Spleen (tissue), 11 donors: ENCODE data around the gene ADARB2. TPM values are rescaled to one million over a fixed set of nuclear protein-coding genes. Genes with fewer than 3 reads are reported as not detected.

ENCODE experiments used
- DNase-seq: peaks from one replicate; pipeline ENCODE4 v3.0.0-alpha.2; 2020
- H3K27ac ChIP-seq, 8 donors: fragments of 200-600 bp; sonication (generic) in 7 of 8; 1 replicate in 4 of 8; 2 replicates in 4 of 8; pipeline versions ENCODE4 v1.5.0 to v1.8.0; 2016 to 2021; ENCODE audit warnings: inconsistent platforms in 4 of 8, mild to moderate bottlenecking in 4 of 8, moderate library complexity in 1 of 8
- H3K27me3 ChIP-seq, 7 donors: fragments of 200-600 bp; sonication (generic) in 6 of 7; replicated peaks in 1 of 7; 1 replicate in 4 of 7; 2 replicates in 3 of 7; pipeline versions ENCODE4 v1.5.0 to v1.8.0; 2016 to 2021; ENCODE audit warnings: inconsistent platforms in 3 of 7, mild to moderate bottlenecking in 1 of 7
- H3K36me3 ChIP-seq, 6 donors: fragments of 200-600 bp; sonication (generic) in 5 of 6; 1 replicate in 4 of 6; 2 replicates in 2 of 6; pipeline versions ENCODE4 v1.5.0 to v1.8.0; 2016 to 2021; ENCODE audit warnings: inconsistent platforms in 2 of 6
- H3K4me1 ChIP-seq, 6 donors: fragments of 200-600 bp; sonication (generic) in 5 of 6; 1 replicate in 3 of 6; 2 replicates in 3 of 6; pipeline versions ENCODE4 v1.5.0 to v1.8.0; 2016 to 2021; ENCODE audit warnings: inconsistent platforms in 3 of 6
- H3K4me3 ChIP-seq, 8 donors: fragments of 200-600 bp; sonication (generic) in 7 of 8; 1 replicate in 4 of 8; 2 replicates in 4 of 8; pipeline versions ENCODE4 v1.5.0 to v1.8.0; 2016 to 2021; ENCODE audit warnings: inconsistent platforms in 4 of 8, mild to moderate bottlenecking in 4 of 8, moderate library complexity in 2 of 8
- H3K9me3 ChIP-seq, 8 donors: fragments of 200-600 bp; sonication (generic) in 7 of 8; 1 replicate in 4 of 8; 2 replicates in 4 of 8; pipeline versions ENCODE4 v1.5.0 to v1.8.0; 2016 to 2021; ENCODE audit warnings: inconsistent platforms in 4 of 8
- POLR2A ChIP-seq, 3 donors: fragments of 450-650 bp; IDR thresholded peaks; one replicate each; pipeline ENCODE4 v1.5.1; 2017; ENCODE audit warnings: antibody characterized with exemption in 3 of 3, mild to moderate bottlenecking in 1 of 3
- POLR2AphosphoS5 ChIP-seq, 3 donors: sonication (generic); formaldehyde crosslinking; IDR thresholded peaks; one replicate each; pipeline ENCODE4 v1.5.1; 2017; ENCODE audit warnings: antibody characterized with exemption in 3 of 3
- WGBS, 5 donors: extraction: QIAGEN DNeasy Blood & Tissue Kit in 3 of 5; methylation state at CpG; one replicate each; pipeline versions ENCODE4 v1.1.5 to v1.1.7; 2013 to 2018; 5-methylcytosine and 5-hydroxymethylcytosine counted together
- intact Hi-C: fragments of 100-400 bp; cut with DNase I; formaldehyde crosslinking; loops from one replicate; pipeline ENCODE4 v1.15.0; 2023; ENCODE audit warnings: low total_unique reads
- polyA plus RNA-seq, 3 donors: library from polyadenylated mRNA; stranded (reverse); fragments of 200-250 nt; gene quantifications; one replicate each; pipeline ENCODE4 v1.2.1, GENCODE V29; 2013
- total RNA-seq, 7 donors: library from RNA; depleted of rRNA in 3 of 7; stranded (reverse); fragments of >200 nt in 3 of 7; fragmentation: NEBNext Ultra II Directional in 4 of 7; extraction: Animal tissue kit (Norgen Biotek cat#: 25700) in 4 of 7; gene quantifications; one replicate each; pipeline versions ENCODE4 v1.1.0 to v1.2.1, GENCODE V29; 2016 to 2021
- TF ChIP-seq, protein P1 (sequence below), 11 experiments: fragments of 200-600 bp in 7 of 11; fragments of 450-650 bp in 4 of 11; sonication (generic) in 4 of 11; IDR thresholded peaks in 8 of 11; conservative IDR thresholded peaks in 3 of 11; 1 replicate in 7 of 11; 2 replicates in 4 of 11; pipeline versions ENCODE4 v1.4.0 to v1.8.0; 2016 to 2021; ENCODE audit warnings: antibody characterized with exemption in 11 of 11, inconsistent platforms in 4 of 11, mild to moderate bottlenecking in 1 of 11
- donor health status: healthy with polysubstance abuse.
- donor health status: DM: no; HTN: no; CAD: no; lungs with moderate emphysema.
- donor health status: DM: no; HTN: no; CAD: no.
- donor health status: Bipolar disorder and iron deficiency.
- donor health status: healthy.
- donor health status: DM: no; HTN: no; CAD: no.
- donor health status: DM: yes; HTN: yes; CAD: no.

Gene ADARB2
- total and polyA plus RNA-seq, 10 donors = 0.05 to 8.1 (median 0.96) TPM

DNA sequence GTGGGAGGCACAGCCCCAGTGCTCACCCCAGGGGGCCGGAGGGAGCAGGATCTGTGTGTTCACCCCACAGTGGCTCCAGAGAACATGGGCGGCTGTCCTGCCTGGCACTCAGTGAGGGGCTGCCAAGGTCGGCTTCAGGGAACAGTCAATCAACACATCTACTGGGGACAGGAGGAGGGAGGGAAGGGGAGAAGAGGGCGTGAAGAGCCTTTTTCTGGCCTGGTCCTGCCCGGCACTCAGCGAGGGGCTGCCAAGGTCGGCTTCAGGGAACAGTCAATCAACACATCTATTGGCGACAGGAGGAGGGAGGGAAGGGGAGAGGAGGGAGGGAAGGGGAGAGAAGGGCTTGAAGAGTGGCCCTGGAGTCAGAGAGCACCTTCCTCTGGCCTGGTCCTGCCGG is 184.9 kb downstream of the ADARB2 start:
- Histone ChIP-seq H3K27me3 (peaks cover 0 to 18% (median 0%) of the 10 kb centered on the region in 7 donors), H3K4me1 (no peaks in the 10 kb centered on the region), H3K36me3 (no peaks in the 10 kb centered on the region), H3K9me3 (peaks cover 0 to 15% (median 0%) of the 10 kb centered on the region in 8 donors), H3K4me3 (no peak overlapping the region), H3K27ac (no peak overlapping the region)
- intact Hi-C loops = no loop called here
- TF ChIP-seq POLR2A (IDR thresholded peaks at IDR 0.05) (no peak), POLR2AphosphoS5 (IDR thresholded peaks at IDR 0.05) (no peak)
- TF ChIP-seq, protein P1, sequence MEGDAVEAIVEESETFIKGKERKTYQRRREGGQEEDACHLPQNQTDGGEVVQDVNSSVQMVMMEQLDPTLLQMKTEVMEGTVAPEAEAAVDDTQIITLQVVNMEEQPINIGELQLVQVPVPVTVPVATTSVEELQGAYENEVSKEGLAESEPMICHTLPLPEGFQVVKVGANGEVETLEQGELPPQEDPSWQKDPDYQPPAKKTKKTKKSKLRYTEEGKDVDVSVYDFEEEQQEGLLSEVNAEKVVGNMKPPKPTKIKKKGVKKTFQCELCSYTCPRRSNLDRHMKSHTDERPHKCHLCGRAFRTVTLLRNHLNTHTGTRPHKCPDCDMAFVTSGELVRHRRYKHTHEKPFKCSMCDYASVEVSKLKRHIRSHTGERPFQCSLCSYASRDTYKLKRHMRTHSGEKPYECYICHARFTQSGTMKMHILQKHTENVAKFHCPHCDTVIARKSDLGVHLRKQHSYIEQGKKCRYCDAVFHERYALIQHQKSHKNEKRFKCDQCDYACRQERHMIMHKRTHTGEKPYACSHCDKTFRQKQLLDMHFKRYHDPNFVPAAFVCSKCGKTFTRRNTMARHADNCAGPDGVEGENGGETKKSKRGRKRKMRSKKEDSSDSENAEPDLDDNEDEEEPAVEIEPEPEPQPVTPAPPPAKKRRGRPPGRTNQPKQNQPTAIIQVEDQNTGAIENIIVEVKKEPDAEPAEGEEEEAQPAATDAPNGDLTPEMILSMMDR (IDR thresholded peaks at IDR 0.05 in 8 of 11, conservative IDR thresholded peaks at IDR 0.05 in 3 of 11) = no peak
- peak; percentile 37 for DNase-seq
- WGBS, 5 donors = 53 to 62% (median 61%) methylated on average over 9 of the region's 9 CpGs

DNA sequence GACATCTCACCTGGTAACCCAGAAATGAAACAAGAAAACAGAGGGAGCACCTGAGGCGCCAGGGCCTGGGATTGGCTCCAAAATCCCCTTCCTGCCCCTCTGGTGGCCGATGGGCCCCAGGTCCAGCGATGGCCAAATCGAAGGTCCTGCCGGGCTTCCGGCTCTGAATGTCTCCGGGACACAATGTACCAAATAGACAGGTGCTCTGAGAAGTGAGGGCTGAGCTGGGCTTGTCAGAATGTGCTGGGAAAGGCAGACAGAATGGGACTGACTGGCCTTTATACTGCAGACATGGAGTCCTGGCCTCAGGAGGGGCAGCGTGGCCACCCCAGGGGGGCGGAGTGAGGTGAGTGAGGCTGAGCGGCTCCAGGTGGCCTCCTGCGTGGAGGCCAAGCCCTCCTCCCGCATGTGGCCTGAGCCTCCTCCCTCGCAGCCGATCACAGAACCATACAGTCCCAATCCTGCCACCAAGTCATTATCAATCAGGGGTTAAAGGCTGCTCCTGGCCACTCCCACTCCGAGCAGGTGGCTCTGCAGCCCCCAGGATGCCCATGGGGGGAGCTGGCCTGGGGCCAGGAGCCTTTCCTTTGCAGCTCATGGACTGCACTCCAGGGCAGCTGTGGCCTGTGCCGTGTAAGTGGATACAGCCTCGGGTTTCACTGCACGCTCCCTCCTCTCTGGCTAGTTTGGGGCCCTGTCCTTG is 185.5 kb downstream of the ADARB2 start:
- intact Hi-C loops = no loop called here
- Histone ChIP-seq H3K4me3 (no peak overlapping the region), H3K9me3 (peaks cover 0 to 15% (median 0%) of the 10 kb centered on the region in 8 donors), H3K27me3 (peaks cover 0 to 12% (median 0%) of the 10 kb centered on the region in 7 donors), H3K4me1 (no peaks in the 10 kb centered on the region), H3K36me3 (no peaks in the 10 kb centered on the region), H3K27ac (no peak overlapping the region)
- WGBS, 5 donors = 83 to 92% (median 85%) methylated on average over 9 to 18 of the region's 18 CpGs
- TF ChIP-seq POLR2A (IDR thresholded peaks at IDR 0.05) (no peak), POLR2AphosphoS5 (IDR thresholded peaks at IDR 0.05) (no peak)
- TF ChIP-seq, protein P1 (IDR thresholded peaks at IDR 0.05 in 8 of 11, conservative IDR thresholded peaks at IDR 0.05 in 3 of 11) = no peak
- DNase-seq = peak; percentile 61

DNA sequence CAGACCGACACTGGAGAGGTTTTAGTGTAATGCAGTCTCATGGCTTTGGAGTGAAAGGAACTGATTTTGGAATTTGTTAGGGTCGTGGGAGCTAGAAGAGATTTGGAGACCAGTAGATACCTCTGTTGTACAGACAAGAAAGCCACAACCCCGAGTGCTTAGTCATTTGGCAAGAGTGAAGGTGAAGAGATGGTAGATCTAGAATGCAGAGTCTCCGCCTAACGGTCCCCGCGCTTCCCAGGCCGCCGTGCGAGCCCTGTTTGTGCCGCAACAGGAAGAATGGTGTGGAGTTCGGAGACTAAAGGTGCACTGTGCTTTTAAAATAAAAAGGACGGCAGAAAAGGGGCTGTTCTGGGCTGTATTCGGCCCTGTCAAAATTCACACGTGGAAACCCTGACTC is 186.7 kb downstream of the ADARB2 start:
- no peaks in the 10 kb centered on the region for H3K4me1 ChIP-seq
- intact Hi-C loops = no loop called here
- TF ChIP-seq POLR2A (IDR thresholded peaks at IDR 0.05) (no peak), POLR2AphosphoS5 (IDR thresholded peaks at IDR 0.05) (no peak)
- TF ChIP-seq, protein P1 (IDR thresholded peaks at IDR 0.05 in 8 of 11, conservative IDR thresholded peaks at IDR 0.05 in 3 of 11) = no peak
- H3K9me3 ChIP-seq = peaks cover 0 to 15% (median 0%) of the 10 kb centered on the region in 8 donors
- H3K27me3 ChIP-seq = peaks cover 0 to 10% (median 0%) of the 10 kb centered on the region in 7 donors
- H3K36me3 ChIP-seq = no peaks in the 10 kb centered on the region
- no peak for DNase-seq
- no peak overlapping the region for H3K27ac ChIP-seq
- no peak overlapping the region for H3K4me3 ChIP-seq
- WGBS, 5 donors = 78 to 86% (median 84%) methylated on average over 15 of the region's 15 CpGs

DNA sequence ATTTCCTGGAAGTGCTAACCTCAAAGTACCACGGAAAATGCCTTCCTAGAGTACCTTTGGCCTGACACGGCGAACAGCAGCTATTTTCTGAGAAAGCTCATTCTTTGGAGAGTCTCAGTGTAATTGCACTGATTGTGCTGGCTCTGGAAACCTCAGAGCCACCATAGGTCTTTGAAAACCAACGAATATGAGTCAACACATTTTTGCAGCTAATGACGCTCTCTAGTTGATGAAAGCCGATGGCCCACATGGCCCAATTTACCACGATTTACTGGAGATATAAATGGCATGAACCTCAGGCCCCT is 187.1 kb downstream of the ADARB2 start:
- H3K27me3 ChIP-seq = peaks cover 0 to 10% (median 0%) of the 10 kb centered on the region in 7 donors
- no peak overlapping the region for H3K4me3 ChIP-seq
- TF ChIP-seq, protein P1 (IDR thresholded peaks at IDR 0.05 in 8 of 11, conservative IDR thresholded peaks at IDR 0.05 in 3 of 11) = no peak
- TF ChIP-seq POLR2A (IDR thresholded peaks at IDR 0.05) (no peak), POLR2AphosphoS5 (IDR thresholded peaks at IDR 0.05) (no peak)
- peaks cover 0 to 15% (median 0%) of the 10 kb centered on the region in 8 donors for H3K9me3 ChIP-seq
- no peaks in the 10 kb centered on the region for H3K36me3 ChIP-seq
- WGBS, 5 donors = 74 to 78% (median 76%) methylated on average over 6 to 7 of the region's 7 CpGs
- no peak for DNase-seq
- no peaks in the 10 kb centered on the region for H3K4me1 ChIP-seq
- intact Hi-C loops = no loop called here
- no peak overlapping the region for H3K27ac ChIP-seq
